Smooth muscle cell (in vitro differentiated cells): ENCODE results near the gene IMMP1L. TPM values are rescaled to one million over a fixed set of nuclear protein-coding genes. Genes with fewer than 3 reads are reported as not detected.

ENCODE experiments used
- DNase-seq: peaks from one replicate; lab custom pipeline; 2025; ENCODE audit not compliant: unreplicated experiment; lab: John Stamatoyannopoulos, UW
- H2AFZ ChIP-seq: fragments of 200-600 bp; sonication (generic); 2 replicates; pipeline ENCODE4 v1.6.0; 2016; ENCODE audit warnings: antibody characterized with exemption, low read depth, mild to moderate bottlenecking
- H3F3A ChIP-seq: fragments of 200-600 bp; sonication (generic); 2 replicates; pipeline ENCODE4 v1.6.0; 2017; ENCODE audit warnings: antibody characterized with exemption, low read depth
- H3K27ac ChIP-seq: fragments of 200-600 bp; sonication (generic); 2 replicates; pipeline ENCODE4 v1.5.1; 2016; ENCODE audit warnings: low read depth, mild to moderate bottlenecking
- H3K27me3 ChIP-seq: fragments of 200-600 bp; sonication (generic); 2 replicates; pipeline ENCODE4 v1.6.1; 2016; ENCODE audit warnings: low read depth, mild to moderate bottlenecking
- H3K36me3 ChIP-seq: fragments of 200-600 bp; sonication (generic); 2 replicates; pipeline ENCODE4 v1.5.1; 2016; ENCODE audit warnings: low read depth
- H3K4me1 ChIP-seq: fragments of 200-600 bp; sonication (generic); 2 replicates; pipeline ENCODE4 v1.5.1; 2016; ENCODE audit warnings: low read depth
- H3K4me2 ChIP-seq: fragments of 200-600 bp; sonication (generic); 2 replicates; pipeline ENCODE4 v1.6.0; 2016; ENCODE audit warnings: mild to moderate bottlenecking
- H3K4me3 ChIP-seq: fragments of 200-600 bp; sonication (generic); 2 replicates; pipeline ENCODE4 v1.5.1; 2016; ENCODE audit warnings: mild to moderate bottlenecking
- H3K79me2 ChIP-seq: fragments of 200-600 bp; sonication (generic); 2 replicates; pipeline ENCODE4 v1.6.0; 2016; ENCODE audit warnings: low read depth, mild to moderate bottlenecking
- H3K9ac ChIP-seq: fragments of 200-600 bp; sonication (generic); 2 replicates; pipeline ENCODE4 v1.6.0; 2016; ENCODE audit warnings: low read depth
- H3K9me3 ChIP-seq: fragments of 200-600 bp; sonication (generic); replicated peaks from 2 replicates; pipeline ENCODE4 v1.5.1; 2016; ENCODE audit warnings: low read depth
- H4K20me1 ChIP-seq: fragments of 200-600 bp; sonication (generic); 2 replicates; pipeline ENCODE4 v1.6.0; 2016; ENCODE audit warnings: low read depth
- WGBS: methylation state at CpG from one replicate; pipeline ENCODE4 v1.1.7; 2016; ENCODE audit warnings: low lambda C conversion rate; 5-methylcytosine and 5-hydroxymethylcytosine counted together
- polyA plus RNA-seq: library from polyadenylated mRNA; unstranded; fragments of >200 nt; fragmentation: Nextera tagmentation; extraction: Ambion mirVana; gene quantifications from 2 replicates; pipeline ENCODE4 v1.2.1, GENCODE V29; 2016
- total RNA-seq: library from RNA; depleted of rRNA; stranded (reverse); fragments of >200 nt; gene quantifications from 2 replicates; pipeline ENCODE4 v1.2.3, GENCODE V29; 2014
- TF ChIP-seq, protein P1 (sequence below): fragments of 200-600 bp; sonication (generic); IDR thresholded peaks from 2 replicates; pipeline ENCODE4 v1.5.1; 2017; ENCODE audit warnings: borderline replicate concordance, mild to moderate bottlenecking, antibody characterized with exemption; ENCODE audit not compliant: insufficient read depth, poor library complexity, severe bottlenecking

Gene IMMP1L
- total and polyA plus RNA-seq, 2 experiments from 2014 or later: 11.8 to 32.2 TPM

DNA sequence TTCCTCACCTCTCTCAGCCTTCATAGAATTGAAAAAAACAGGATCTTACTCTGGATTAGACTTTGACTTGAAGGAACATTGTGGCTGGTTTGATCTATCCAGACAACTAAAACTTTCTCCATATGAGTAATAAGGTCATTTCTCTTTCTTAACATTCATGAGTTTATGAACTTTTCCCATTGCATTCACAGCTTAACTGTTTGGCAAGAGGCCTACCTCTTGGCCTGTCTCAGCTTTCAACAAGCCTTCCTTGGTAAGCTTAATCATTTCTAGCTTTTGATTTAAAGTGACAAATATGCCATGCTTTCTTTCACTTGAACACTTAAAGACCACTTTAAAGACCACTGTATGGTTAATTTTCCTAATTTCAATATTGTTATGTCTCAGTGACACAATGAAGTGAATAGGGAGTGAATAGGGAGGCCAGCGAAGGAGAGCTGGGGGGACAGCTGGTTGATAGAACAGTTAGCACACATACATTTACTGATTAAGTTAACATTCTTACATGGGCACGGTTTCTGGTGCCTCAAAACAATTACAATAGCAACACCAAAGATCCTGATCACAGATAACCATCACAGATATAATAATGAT, 17.0 kb downstream of the IMMP1L start:
- no peaks in the 10 kb centered on the region for H3K9me3 ChIP-seq
- peaks cover 33% of the 10 kb centered on the region for H3K79me2 ChIP-seq
- peaks cover 32% of the 10 kb centered on the region for H4K20me1 ChIP-seq
- TF ChIP-seq, protein P1, sequence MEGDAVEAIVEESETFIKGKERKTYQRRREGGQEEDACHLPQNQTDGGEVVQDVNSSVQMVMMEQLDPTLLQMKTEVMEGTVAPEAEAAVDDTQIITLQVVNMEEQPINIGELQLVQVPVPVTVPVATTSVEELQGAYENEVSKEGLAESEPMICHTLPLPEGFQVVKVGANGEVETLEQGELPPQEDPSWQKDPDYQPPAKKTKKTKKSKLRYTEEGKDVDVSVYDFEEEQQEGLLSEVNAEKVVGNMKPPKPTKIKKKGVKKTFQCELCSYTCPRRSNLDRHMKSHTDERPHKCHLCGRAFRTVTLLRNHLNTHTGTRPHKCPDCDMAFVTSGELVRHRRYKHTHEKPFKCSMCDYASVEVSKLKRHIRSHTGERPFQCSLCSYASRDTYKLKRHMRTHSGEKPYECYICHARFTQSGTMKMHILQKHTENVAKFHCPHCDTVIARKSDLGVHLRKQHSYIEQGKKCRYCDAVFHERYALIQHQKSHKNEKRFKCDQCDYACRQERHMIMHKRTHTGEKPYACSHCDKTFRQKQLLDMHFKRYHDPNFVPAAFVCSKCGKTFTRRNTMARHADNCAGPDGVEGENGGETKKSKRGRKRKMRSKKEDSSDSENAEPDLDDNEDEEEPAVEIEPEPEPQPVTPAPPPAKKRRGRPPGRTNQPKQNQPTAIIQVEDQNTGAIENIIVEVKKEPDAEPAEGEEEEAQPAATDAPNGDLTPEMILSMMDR: no peak
- H3K4me2 ChIP-seq: no peak overlapping the region
- no peaks in the 10 kb centered on the region for H3F3A ChIP-seq
- no peaks in the 10 kb centered on the region for H3K27me3 ChIP-seq
- H3K27ac ChIP-seq: no peak overlapping the region
- no peaks in the 10 kb centered on the region for H3K4me1 ChIP-seq
- no peak for DNase-seq
- no peak overlapping the region for H2AFZ ChIP-seq
- H3K9ac ChIP-seq: no peak overlapping the region
- H3K4me3 ChIP-seq: no peak overlapping the region
- WGBS: 95% methylated on average over 2 of the region's 2 CpGs
- H3K36me3 ChIP-seq: no peaks in the 10 kb centered on the region

DNA sequence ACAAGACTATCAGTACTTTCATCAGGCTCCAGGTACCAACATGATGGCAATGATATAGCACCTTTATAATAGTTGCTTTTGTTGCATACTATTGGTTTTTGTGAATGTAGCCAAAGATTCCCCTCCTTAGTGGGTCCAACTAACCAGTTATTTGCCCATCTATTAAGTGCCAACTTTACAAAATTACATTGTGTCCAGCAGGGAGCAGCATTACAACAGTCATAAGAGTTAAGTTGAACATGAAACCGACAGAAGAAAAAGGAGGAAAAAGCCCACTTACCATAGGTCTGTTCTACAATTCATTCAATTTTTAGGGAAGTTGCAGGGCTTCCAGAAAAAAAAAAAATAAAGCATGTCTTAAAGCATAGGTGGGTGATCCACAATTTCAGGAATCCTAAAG, 21.6 kb downstream of the IMMP1L start:
- no peaks in the 10 kb centered on the region for H3F3A ChIP-seq
- H3K79me2 ChIP-seq: peaks cover 33% of the 10 kb centered on the region
- peaks cover 60% of the 10 kb centered on the region for H4K20me1 ChIP-seq
- H3K4me2 ChIP-seq: no peak overlapping the region
- H2AFZ ChIP-seq: no peak overlapping the region
- no peaks in the 10 kb centered on the region for H3K27me3 ChIP-seq
- no peak overlapping the region for H3K4me3 ChIP-seq
- H3K9me3 ChIP-seq: no peaks in the 10 kb centered on the region
- H3K36me3 ChIP-seq: no peaks in the 10 kb centered on the region
- H3K9ac ChIP-seq: no peak overlapping the region
- DNase-seq: no peak
- peaks cover 23% of the 10 kb centered on the region for H3K4me1 ChIP-seq
- 35% methylated on average over 1 of the region's 1 CpG for WGBS
- TF ChIP-seq, protein P1: peak; percentile 43
- no peak overlapping the region for H3K27ac ChIP-seq

DNA sequence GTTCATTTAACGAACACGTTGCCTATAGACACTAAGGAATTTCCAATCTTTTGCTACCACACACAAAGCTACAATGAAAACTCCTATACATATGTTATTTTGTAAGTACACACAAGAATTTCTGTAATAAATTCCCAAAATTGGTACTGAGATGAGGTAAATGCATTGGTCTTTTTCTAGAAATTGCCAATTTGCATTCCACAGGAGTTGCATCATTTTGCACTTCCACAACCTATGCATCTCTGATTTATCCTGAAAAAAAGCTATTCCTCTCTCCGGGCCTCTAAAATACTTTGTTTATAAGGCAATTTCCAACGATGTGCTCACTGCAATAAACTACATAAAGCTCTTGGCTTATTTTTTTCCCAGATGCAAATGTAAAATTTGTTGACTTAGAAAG, 24.9 kb downstream of the IMMP1L start:
- no peak overlapping the region for H3K27ac ChIP-seq
- H3K9ac ChIP-seq: no peak overlapping the region
- H3K27me3 ChIP-seq: no peaks in the 10 kb centered on the region
- H2AFZ ChIP-seq: no peak overlapping the region
- no peaks in the 10 kb centered on the region for H3F3A ChIP-seq
- no peak for DNase-seq
- no peak overlapping the region for H3K4me3 ChIP-seq
- H3K4me2 ChIP-seq: no peak overlapping the region
- no peaks in the 10 kb centered on the region for H3K36me3 ChIP-seq
- peaks cover 35% of the 10 kb centered on the region for H3K4me1 ChIP-seq
- no peaks in the 10 kb centered on the region for H3K9me3 ChIP-seq
- TF ChIP-seq, protein P1: no peak
- peaks cover 65% of the 10 kb centered on the region for H4K20me1 ChIP-seq
- H3K79me2 ChIP-seq: peaks cover 20% of the 10 kb centered on the region
- WGBS: 83% methylated on average over 4 of the region's 4 CpGs

DNA sequence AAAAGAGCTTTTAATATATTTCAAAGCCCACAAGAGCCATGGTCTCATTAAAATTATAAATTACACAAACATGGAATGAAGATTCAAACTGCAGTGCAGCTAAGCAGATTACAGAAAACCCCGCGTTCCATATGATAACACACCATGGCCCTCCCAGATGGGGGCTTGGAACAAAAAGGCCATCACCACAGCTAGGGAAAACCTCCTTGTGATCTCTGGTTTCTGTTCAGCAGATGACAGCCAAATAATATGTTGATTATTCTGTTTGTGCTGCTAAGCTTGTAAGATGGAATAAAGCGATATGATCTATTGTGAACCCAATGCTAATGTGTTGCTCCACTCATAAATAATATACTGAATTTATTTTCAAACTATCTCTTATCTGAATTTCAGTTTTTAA, 28.5 kb downstream of the IMMP1L start:
- H3K79me2 ChIP-seq: peaks cover 29% of the 10 kb centered on the region
- H3F3A ChIP-seq: no peaks in the 10 kb centered on the region
- no peaks in the 10 kb centered on the region for H3K9me3 ChIP-seq
- no peak overlapping the region for H3K4me3 ChIP-seq
- no peak overlapping the region for H3K27ac ChIP-seq
- no peaks in the 10 kb centered on the region for H3K27me3 ChIP-seq
- no peak for DNase-seq
- H3K4me2 ChIP-seq: no peak overlapping the region
- TF ChIP-seq, protein P1: no peak
- WGBS: 83% methylated on average over 3 of the region's 3 CpGs
- no peaks in the 10 kb centered on the region for H3K36me3 ChIP-seq
- no peak overlapping the region for H2AFZ ChIP-seq
- peaks cover 32% of the 10 kb centered on the region for H3K4me1 ChIP-seq
- no peak overlapping the region for H3K9ac ChIP-seq
- H4K20me1 ChIP-seq: peaks cover 54% of the 10 kb centered on the region
